AG10803 (cell line): ENCODE data around the gene UBE2Q2.

Experiments used
- DNase-seq: peaks from one replicate; pipeline ENCODE4 v3.0.0; 2010; ENCODE audit warnings: low read depth
- H3K4me3 ChIP-seq: 2 replicates; pipeline ENCODE4 v1.5.1; 2011; ENCODE audit warnings: mild to moderate bottlenecking, low read length, control low read depth
- TF ChIP-seq, protein P1 (sequence below): conservative IDR thresholded peaks from 2 replicates; pipeline ENCODE4 v1.5.1; 2011; ENCODE audit warnings: mild to moderate bottlenecking, low read length, control low read depth, inconsistent platforms

Gene UBE2Q2

DNA sequence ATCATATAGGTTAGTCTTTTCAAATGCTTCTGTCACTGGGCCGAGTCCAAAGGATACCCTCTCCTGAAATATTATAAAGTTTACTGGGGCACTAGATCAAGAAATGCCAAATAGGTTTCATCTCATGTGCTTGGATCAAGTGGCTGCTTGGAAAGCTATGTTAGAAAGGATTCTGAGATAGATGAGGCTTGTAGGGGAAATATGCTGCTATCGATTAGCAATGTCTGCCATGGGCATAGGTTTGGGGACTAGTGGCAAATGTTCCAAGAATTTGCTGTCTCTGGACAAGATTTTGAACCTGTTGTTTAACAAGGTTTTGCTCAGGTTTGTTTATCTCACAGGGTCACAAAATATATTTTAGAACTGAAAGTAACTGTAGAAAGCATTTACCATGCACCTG is 23.0 kb upstream of the UBE2Q2 start:
- TF ChIP-seq, protein P1, sequence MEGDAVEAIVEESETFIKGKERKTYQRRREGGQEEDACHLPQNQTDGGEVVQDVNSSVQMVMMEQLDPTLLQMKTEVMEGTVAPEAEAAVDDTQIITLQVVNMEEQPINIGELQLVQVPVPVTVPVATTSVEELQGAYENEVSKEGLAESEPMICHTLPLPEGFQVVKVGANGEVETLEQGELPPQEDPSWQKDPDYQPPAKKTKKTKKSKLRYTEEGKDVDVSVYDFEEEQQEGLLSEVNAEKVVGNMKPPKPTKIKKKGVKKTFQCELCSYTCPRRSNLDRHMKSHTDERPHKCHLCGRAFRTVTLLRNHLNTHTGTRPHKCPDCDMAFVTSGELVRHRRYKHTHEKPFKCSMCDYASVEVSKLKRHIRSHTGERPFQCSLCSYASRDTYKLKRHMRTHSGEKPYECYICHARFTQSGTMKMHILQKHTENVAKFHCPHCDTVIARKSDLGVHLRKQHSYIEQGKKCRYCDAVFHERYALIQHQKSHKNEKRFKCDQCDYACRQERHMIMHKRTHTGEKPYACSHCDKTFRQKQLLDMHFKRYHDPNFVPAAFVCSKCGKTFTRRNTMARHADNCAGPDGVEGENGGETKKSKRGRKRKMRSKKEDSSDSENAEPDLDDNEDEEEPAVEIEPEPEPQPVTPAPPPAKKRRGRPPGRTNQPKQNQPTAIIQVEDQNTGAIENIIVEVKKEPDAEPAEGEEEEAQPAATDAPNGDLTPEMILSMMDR = no peak
- DNase-seq = no peak
- H3K4me3 ChIP-seq = no peak overlapping the region

DNA sequence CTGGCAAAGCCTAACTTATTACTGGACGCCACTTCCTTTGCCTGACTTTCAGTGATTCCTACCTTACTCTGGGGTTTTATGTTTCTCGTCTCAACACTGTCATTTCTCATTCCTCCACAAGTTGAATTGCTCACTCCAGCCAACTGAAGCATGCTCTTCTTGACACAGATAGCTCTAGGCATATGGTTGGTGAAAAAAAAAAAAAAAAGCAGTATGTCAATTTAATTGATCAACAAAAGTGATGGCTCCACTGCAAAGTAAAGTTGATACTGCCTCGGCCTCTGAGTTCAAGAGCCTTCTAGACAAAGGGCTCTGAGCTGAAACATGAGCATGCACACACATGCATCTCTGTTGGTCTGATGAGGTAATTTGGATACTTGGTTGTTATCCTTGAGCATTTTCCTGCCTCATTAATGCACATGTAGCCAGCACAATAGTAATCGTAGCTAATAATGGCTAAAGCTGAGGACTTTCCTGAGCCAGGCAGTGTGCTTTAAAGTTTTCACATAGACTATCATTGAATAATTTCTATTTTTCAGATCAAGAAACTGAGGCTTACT is 21.4 kb upstream of the UBE2Q2 start:
- DNase-seq = no peak

DNA sequence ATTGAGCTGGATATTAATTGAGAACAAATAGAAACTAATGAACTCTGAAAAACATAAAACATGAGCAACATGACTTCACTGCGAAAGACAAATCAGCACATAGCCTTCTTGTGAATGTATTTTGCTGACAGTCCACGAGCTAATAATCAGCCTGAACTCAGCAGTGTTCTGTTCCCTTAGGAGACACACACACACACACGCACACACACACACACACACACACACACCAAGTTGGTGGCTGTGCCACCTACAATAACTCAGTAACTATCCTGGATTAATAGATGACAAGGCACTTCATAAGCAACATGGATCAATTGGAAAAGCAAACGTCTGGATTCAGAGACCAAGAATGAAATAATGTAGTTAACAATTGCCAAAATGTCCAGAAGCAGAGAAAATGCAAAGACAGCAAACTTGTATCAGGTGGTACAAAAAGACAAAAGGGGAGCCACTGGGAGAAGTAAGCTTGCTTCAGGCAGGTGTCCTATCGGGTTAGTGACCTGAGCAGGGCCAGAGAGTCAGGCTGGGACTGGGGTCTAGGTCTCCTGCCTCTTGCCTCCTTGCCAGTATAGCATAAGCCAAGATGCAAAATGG is 20.5 kb upstream of the UBE2Q2 start:
- H3K4me3 ChIP-seq = no peak overlapping the region
- TF ChIP-seq, protein P1 = no peak
- DNase-seq = no peak

More for the DNA sequence above, 21.4 kb upstream of the UBE2Q2 start:
- TF ChIP-seq, protein P1 = no peak
- no peak overlapping the region for H3K4me3 ChIP-seq

DNA sequence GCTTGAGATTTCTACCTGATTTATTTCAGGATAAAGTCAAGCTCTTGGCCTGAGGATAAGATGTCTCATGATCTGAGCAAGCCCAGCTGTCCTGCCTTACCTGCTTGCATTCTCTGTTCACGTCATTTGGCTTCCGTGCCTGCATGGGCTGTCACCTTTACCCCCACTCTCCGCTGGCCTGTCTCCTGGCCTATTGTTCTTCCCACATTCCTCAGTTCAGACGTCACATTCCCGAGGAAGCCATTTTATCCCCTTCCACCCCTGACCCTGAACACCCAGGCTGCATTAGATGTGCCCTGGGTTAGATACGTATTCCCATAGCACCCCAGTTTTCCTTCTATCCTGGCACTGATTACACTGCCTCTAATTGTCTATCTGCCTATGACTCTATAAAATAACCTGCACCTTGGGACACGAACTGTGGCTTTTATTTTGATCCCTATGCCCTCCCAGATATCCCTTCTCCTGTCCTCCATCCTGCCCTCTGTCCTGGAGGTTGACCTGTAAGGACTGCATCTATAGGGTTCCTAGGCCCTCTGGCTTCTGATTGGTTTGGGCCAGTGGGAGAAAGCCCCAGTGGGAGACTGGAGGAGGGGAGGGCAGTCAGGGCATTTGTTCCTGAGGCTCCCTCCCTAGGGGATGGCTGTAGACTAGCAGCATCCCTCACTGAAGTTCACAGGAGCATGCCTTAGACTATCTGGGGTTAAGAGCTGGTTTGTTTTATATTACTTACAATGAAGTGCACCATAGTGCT is 19.2 kb upstream of the UBE2Q2 start:
- H3K4me3 ChIP-seq = no peak overlapping the region
- TF ChIP-seq, protein P1 = no peak
- DNase-seq = no peak

DNA sequence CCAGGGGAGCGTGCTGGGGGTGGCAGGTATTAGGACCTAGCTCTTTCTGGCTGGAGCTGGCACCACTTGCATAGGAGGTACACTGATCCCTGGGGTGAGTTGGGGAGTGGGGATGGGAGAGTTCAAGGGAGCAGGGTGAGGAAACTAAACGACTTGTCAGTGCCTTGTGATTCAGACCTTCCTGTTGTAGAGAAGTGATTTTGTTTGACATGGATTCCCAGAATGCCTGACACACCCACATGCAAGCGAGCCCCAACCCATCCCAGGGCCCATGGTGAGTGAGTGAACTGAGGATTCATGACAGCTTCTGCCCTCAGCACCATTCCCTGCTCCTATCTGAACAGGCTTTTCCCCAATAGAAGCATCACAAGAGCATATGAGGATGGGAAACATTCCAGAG is 15.6 kb upstream of the UBE2Q2 start:
- H3K4me3 ChIP-seq = no peak overlapping the region
- no peak for DNase-seq
- TF ChIP-seq, protein P1 = no peak

DNA sequence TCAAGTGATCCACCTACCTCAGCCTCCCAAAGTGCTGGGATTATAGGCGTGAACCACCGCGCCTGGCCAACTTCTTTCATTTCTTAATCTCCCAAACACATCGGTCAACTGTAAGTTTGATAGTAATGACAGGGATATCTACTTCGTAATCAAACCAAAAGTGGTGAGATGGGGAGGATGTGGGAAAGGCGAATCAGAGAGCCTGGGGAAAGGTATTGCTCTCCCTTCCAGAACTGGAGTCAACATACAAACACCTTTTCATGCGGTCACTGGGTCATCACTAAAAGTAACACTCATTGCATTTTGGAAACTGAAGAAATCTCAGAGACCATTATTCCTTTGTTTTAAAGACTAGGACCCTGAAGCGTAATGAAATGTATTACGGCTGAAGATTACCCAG is 14.8 kb upstream of the UBE2Q2 start:
- no peak for DNase-seq
- TF ChIP-seq, protein P1 = no peak
- H3K4me3 ChIP-seq = no peak overlapping the region
